Amniotic epithelial cell (primary cell): ENCODE results near the gene ANKFY1.
A peak's percentile ranks its signal among the peaks of the same experiment; 100 is the strongest.
"Not testable (repeated sequence)": the region's sequence is repeated elsewhere in the genome, so short reads cannot be mapped to it uniquely, and the experiment has no call there.

ENCODE experiments used
- DNase-seq: peaks from one replicate; pipeline ENCODE4 v3.0.0-alpha.2; 2010; ENCODE audit warnings: low read depth

ANKFY1 gene

GRCh38 chr17:4220655-4221054 lies 43.1 kb downstream of the ANKFY1 start:
- peak; percentile 95 for DNase-seq

- no peak for DNase-seq
Observed at GRCh38 chr17:4219241-4219640, 44.5 kb downstream of the ANKFY1 start.

GRCh38 chr17:4215882-4216570 lies 47.8 kb downstream of the ANKFY1 start:
- DNase-seq = no peak

- no peak for DNase-seq
Observed at GRCh38 chr17:4214157-4214556, 49.6 kb downstream of the ANKFY1 start.

- DNase-seq = no peak
Observed at GRCh38 chr17:4209611-4210010, 54.2 kb downstream of the ANKFY1 start.

- no peak for DNase-seq
Observed at GRCh38 chr17:4208238-4208637, 55.5 kb downstream of the ANKFY1 start.

GRCh38 chr17:4206962-4207361 lies 56.8 kb downstream of the ANKFY1 start:
- peak; percentile 31 for DNase-seq

GRCh38 chr17:4205917-4206316 lies 57.9 kb downstream of the ANKFY1 start:
- no peak for DNase-seq

- DNase-seq = peak; percentile 80
Observed at GRCh38 chr17:4204710-4205173, 59.0 kb downstream of the ANKFY1 start.

- DNase-seq = no peak
Observed at GRCh38 chr17:4204190-4204589, 59.6 kb downstream of the ANKFY1 start.

- DNase-seq = no peak
Observed at GRCh38 chr17:4201226-4201625, 62.6 kb downstream of the ANKFY1 start.

GRCh38 chr17:4199818-4200402 lies 63.9 kb downstream of the ANKFY1 start:
- DNase-seq = no peak

GRCh38 chr17:4198995-4199394 lies 64.8 kb downstream of the ANKFY1 start:
- DNase-seq = no peak

- DNase-seq = peak; percentile 90
Observed at GRCh38 chr17:4195306-4195705, 68.5 kb downstream of the ANKFY1 start.

- no peak for DNase-seq
Observed at GRCh38 chr17:4194796-4195195, 69.0 kb downstream of the ANKFY1 start.

GRCh38 chr17:4190791-4191190 lies 73.0 kb downstream of the ANKFY1 start:
- DNase-seq = not testable (repeated sequence)

GRCh38 chr17:4189280-4189679 lies 74.5 kb downstream of the ANKFY1 start:
- DNase-seq = no peak

- DNase-seq = no peak
Observed at GRCh38 chr17:4188076-4188475, 75.7 kb downstream of the ANKFY1 start.

GRCh38 chr17:4187076-4187475 lies 76.7 kb downstream of the ANKFY1 start:
- no peak for DNase-seq

GRCh38 chr17:4186357-4186881 lies 77.4 kb downstream of the ANKFY1 start:
- DNase-seq = peak; percentile 47

GRCh38 chr17:4185656-4186055 lies 78.1 kb downstream of the ANKFY1 start:
- no peak for DNase-seq

- no peak for DNase-seq
Observed at GRCh38 chr17:4184811-4185210, 79.0 kb downstream of the ANKFY1 start.

GRCh38 chr17:4182043-4182442 lies 81.7 kb downstream of the ANKFY1 start:
- DNase-seq = no peak

GRCh38 chr17:4180791-4181190 lies 83.0 kb downstream of the ANKFY1 start:
- DNase-seq = no peak
